Measurements from ENCODE around the gene GSS.
A peak's percentile ranks its signal among the peaks of the same experiment; 100 is the strongest.
"Not testable (repeated sequence)": the region's sequence is repeated elsewhere in the genome, so short reads cannot be mapped to it uniquely, and the experiment has no call there.

GSS gene

DNA sequence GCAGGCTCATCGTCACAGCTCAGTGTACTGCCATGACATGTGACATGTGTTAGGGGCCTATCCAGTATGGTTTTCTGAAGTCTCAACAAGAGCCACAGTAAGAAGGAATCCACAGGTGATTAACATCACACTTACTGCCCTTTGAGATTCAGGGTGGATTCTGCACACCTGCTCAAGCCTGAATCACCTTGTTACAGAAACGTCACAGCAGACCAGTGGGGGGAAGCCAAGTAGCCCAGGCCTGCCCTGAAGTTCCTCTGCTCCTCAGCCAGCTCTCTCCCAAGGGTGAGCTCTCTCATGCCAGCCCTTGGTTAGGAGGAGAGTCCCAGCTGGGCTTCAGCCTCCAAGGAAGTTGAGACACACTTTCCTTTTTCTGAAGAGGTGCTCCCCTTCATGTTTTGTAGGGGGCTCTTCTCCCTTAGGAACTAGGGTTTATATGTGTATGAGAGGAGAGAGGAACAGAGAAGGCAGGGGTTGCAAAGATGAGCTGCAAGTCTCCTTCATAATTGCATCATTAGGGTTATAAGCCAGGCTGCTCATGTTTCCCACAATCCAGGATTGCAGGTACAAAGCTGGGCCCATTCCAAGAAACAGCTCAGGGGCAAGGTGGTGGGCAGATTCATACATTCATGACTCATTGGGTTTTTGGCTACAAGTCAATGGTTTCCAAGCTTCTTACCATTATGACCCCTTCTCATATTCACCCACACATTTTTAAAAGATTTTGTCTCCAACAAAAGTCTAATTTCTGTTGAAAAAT, 11.6 kb downstream of the GSS start:
- DNase-seq, result no peak

DNA sequence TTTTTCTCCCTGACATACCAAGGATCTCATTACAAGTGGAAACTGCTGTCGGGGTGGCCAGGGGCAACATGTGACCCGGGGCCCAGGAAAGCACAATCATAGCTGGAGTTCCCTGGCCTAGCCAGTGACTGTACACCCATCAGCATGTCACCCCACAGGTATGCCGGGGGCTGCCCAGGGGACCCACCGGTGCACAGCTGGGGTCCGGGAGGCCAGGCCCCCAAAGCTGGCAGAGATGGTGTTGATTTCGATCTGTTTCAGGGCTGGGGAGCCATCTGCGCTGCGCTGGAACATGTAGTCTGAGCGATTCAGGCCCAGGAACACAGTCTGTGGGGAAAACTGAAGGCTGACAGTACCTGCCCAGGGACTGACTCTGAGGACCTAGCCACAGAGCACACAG, 13.3 kb downstream of the GSS start:
- no peak for DNase-seq

DNA sequence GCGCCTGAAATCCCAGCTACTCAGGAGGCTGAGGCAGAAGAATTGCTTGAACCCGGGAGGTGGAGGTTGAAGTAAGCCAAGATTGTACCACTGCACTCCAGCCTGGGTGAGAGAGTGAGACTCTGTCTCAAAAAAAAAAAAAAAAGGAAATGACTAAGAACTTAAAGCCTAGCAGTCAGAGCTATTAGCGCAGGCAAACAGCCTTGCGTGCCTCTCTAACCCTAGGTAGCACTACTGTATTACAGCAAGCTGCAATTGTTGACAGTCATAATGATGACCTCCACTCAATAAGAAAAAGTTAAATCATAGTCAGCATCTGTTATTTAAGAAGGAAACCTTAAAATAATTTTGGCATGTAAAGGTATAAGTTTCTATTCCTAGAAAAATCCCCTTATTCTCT, 14.4 kb downstream of the GSS start:
- no peak for DNase-seq

DNA sequence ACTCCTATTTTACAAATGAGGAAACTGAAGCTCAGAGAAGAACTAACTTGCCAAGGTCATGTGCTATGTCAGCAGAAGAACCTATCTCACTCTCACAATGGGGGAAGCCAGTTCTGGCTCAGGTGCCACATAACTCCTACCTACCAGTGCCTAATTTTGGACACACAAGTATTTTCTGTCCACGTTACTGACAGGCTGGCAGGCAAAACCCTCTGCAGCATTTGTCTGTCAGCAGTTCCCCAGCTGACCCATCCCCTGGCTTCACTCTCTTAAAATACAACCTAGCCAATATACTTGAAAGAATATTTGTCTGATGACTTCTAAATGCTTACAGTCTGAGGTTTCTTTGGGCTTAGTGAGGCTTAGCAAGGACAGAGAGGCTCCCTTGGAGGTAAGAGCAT, 15.5 kb downstream of the GSS start:
- DNase-seq, result no peak

DNA sequence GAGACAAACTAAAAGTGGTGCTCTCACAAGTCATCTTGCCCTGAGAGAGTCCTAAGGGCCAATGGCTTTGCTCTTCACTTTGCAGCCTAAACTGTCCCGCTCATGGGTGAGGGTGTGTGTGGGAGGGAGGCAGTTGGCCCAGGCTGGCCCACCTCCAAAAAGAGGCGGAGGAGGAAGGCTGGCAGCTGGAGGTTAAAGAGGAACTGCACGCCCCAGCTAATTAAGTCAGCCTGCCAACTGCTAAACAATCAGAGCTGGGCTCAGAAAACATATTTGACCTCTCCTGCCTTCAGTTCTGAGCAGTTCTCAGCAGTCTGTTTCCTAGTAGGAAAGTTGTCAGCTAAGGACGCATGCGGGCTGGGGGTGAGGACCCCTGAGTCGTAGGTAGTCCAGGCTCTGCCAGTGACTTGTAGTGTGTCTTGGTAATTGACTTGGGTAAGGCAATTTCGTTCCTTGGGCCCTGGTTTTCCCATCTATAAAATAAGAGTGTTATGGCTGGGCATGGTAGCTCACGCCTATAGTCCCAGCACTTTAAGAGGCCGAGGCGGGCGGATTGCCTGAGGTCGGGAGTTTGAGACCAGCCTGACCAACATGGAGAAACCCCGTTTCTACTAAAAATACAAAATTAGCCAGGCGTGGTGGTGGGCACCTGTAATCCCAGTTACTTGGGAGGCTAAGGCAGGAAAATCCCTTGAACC, 17.0 kb downstream of the GSS start:
- DNase-seq, result peak; percentile 86

DNA sequence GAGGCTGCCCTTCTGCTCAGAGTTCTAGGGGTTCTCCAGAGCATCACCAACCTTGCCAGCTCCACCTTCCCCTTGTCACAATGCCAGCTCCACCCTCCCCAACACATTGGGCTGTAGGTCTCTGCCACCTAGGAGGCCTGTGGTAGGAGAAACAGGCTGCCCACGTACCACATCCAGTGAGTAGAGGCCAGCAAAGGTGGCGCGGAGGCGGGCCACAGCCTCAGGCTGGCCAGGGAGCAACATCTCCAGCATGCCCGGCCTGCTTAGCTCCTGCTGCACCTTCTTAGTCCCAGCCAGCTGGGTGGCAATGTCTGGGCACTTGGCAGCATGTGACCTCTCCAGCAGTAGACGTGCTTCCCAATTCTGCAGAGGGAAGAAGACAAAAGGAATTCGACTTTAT, 23.8 kb downstream of the GSS start:
- no peak for DNase-seq

DNA sequence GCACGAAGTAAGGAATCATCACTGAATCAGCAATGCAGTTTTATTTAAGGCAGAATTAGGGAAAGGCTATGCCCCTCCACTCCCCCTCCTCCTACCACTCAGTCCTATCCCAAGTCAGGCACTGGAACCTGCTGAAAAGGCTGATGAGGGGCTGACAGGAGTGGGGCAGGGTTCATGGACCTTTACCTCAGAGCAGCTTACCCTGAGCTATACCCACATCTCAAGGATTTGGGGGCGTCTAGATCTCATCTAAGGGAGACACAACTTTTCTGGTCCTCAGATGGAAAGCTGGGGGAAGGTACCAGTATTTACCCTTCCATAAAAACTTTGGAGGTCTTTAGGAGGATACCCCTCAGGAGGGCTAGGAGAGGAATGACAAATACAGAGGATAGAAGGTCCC, 27.2 kb downstream of the GSS start:
- DNase-seq, result no peak

DNA sequence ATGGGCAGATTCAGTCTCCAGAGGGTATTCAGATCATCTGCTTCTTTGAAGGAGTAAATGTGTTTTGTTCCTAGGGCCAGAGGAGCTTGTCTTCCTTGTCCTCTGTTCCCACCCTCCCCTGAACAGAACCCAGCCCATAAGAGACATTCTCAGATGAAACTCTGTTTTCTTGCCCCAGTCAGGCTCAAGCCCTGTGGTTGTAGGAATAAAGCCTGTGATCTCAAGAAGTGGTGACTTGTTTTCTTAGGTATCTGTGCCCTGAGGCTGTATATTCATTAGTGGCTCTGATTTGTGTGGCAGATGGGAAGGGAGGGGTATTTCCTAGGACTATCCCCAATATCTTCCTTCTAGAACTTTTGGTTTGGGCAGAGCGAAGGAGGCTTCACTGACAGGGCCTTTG, 27.9 kb downstream of the GSS start:
- no peak for DNase-seq

DNA sequence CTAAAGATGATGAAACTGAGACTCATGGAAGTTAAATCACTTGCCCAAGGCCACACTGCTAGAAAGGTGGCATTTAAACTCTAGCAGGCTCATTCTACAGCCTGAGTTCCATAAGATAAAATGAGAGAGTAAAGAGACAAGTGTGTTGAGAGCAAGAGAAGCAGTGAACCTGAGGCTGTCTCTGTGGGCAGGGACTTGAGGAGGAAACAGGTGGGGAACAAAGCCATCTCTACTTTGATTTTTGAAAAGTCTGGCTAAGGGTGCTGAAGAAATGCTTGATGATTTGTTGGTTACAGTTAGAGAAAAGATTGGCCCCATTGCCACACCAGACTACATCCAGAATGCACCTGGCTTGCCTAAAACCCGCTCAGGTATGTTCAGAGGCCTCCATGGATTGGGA, 29.0 kb downstream of the GSS start:
- DNase-seq, result no peak

DNA sequence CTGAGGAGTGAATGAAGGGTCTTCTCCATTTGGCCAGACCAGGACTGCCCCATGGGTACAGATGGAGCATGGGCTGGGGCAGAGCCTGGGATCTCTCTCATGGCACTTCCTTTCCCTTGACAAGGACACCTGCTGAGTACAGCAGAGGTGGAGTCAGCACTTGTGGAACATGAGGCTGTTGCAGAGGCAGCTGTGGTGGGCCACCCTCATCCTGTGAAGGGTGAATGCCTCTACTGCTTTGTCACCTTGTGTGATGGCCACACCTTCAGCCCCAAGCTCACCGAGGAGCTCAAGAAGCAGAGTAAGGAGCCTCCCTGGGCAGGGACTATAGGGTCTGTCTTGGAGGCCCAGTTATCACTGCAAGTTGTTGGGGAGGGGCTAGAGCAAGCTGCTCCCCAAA, 29.6 kb downstream of the GSS start:
- DNase-seq, result no peak

DNA sequence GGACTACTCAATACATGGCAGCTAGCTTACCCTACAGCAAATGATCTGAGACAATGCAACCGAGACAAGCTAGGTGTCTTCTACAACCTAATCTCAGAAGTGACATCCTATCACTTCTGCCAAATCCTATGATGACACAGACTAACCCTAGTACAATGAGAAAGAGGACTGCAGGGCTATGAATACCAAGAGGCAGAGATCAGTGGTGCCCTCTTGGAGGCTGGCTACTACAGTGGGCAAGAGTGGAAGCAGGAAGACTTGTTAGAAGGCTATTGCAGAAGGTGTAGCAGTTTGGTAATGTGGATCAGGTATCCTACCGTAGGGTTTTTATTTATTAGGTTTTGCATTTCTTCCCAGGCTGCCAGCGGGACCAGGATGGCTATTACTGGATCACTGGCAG, 30.3 kb downstream of the GSS start:
- no peak for DNase-seq

DNA sequence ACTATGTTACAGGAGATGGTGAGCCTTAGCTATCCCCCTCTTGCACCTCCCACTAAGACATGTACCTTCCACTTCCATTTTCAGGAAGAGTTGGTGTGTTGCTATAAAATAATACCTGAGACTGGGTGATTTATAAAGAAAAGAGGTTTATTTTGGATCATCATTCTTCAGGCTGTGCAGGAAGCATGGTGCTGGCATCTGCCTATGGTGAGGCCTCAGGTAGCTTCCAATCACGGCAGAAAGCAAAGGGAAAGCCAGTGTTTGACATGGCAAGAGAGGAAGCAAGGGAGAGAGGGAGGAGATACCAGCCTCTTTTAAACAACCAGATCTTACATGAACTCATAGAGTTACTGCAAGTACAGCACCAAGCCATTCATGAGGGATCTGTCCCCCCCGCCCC, 32.2 kb downstream of the GSS start:
- no peak for DNase-seq

DNA sequence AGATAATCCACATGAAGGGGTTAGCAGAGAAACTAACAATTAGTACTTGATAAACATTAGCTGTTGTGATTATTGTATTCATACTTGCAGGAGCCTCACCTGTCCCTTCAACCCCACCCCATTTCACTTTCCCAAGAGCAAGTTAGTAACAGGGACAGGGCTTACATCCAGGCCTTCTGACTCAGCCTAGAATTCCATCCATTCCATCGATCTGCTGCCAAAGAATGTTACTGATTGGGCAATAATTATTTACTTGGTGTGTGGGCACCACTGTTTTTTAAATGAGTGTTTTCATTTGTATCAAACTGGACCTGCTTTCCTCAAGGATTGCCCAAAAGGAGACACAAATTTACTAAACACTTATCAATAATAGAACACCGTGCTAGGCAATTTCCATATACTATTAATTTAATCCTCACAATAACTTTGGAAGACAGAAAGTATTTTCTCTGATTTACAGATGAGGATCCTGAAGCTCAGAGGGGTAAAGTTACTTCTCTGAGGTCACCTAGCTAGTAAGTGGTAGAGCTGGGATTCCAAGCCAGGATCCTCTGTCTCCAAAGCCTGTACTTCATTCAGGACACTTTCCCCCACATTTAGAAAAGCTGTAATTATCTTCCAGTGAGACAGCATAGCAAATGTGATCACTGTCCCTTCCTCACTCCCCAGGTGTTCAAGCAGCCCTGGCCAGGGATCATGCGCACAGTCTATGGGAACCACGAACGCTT, 32.8 kb downstream of the GSS start:
- no peak for DNase-seq

DNA sequence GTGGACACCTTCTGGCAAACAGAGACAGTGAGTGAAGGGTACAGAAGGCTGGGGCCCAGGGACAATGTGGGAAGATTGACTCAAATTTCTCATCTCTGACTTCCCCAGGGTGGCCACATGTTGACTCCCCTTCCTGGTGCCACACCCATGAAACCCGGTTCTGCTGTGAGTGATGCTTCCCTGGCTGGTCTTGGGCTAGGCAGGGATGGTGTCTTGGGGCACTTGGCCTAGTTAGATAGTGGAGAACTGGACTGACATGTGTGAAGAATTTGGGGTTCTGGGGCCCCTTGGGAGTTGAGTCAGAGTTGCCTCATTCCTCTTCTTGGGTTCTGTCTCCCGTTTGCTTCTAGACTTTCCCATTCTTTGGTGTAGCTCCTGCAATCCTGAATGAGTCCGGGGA, 34.2 kb downstream of the GSS start:
- DNase-seq, result no peak

DNA sequence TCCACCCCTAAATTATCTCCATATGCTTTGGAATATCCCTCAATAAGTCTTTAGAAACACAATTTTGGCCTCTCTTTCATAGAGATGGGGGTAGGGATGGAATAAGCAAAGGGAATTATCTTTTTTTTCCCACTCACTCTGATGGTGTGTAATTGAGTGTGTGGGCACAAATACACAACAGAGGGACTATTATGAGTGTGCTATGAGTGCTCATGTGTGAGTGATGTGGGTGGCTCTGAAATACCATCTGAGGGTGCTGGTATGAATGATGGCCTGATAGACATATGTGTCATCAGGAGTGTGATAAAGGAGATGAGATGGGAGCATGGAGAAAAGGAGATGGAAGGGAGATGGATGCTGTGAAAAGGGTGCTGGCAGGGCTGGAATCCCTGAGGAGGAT, 35.6 kb downstream of the GSS start:
- no peak for DNase-seq

DNA sequence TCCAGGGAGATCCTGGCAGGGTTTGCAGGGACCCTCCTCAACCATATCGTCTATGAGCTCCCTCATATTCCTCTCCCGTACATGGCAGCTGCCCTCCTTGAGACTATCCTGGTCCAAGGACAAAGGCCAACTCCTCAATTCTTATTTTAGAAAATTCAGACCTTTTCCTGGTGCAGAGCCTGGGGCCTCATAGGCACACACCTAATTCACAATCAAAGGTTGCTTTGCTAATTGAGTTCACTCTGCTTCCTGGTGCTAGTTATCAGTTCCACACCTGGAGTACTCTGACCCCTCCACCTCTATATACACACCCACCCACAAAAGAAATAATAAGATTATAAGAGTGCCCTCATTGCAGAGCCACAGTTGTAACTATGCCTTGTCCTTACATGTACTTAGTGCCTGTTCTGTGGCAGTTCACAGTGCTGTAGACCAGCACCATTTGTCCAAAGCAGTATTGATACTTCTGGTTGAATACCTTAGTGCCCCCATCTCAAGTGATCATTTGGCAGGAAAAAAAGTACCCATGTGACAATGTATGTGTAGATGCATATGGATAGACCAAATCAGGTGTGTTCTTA, 38.7 kb downstream of the GSS start:
- DNase-seq, result no peak

DNA sequence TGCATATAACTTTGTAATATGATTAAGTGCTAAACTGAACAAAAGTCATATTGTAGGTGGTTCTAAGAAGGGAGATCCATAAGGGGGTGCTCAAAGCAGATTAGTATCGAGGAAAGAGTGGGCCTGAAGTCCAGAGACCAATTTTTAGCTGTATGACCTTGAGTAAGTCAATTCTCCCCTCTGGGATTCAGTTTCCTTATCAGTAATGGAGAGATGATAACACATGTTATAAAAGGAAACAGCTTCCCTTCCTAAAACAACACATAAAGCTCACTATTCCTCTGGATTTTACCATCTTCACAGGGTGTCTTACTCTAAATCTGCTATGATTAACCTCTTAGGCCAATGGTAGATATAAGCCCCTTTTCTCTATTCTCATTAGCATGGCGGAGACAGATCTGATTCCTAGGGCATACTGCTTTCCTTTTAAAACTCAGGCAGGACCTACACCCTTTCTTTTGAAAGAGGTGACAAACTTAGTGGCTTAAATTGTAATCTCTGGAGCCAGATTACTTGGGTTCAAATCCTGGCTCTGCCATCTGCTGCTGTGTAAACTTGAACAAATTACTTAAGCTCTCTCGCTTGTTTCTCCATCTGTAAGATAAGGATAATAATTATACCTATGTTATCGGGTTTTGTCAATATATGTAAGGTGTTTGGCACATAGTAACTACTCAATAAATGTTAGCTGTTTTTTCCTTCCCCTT, 39.7 kb downstream of the GSS start:
- peak; percentile 17 for DNase-seq

DNA sequence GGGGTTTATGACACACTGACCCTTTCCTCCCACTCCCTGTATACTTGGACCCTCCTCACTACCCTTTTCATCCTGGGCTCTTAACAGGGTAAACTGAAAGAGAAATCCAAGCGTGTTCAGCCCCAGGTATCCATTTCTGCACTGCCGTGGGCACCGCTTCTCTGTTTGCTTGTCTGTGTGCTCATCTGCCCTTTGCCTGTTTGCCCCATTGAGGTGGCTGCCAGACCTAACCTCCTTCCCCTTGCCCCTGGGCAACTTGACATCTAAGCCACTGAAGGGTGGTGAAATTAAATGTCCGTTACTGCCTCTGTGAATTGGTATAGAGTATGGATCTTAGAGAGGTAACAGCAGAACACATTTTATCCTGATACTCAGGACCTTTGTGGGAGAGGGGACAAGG, 40.5 kb downstream of the GSS start:
- DNase-seq, result no peak

DNA sequence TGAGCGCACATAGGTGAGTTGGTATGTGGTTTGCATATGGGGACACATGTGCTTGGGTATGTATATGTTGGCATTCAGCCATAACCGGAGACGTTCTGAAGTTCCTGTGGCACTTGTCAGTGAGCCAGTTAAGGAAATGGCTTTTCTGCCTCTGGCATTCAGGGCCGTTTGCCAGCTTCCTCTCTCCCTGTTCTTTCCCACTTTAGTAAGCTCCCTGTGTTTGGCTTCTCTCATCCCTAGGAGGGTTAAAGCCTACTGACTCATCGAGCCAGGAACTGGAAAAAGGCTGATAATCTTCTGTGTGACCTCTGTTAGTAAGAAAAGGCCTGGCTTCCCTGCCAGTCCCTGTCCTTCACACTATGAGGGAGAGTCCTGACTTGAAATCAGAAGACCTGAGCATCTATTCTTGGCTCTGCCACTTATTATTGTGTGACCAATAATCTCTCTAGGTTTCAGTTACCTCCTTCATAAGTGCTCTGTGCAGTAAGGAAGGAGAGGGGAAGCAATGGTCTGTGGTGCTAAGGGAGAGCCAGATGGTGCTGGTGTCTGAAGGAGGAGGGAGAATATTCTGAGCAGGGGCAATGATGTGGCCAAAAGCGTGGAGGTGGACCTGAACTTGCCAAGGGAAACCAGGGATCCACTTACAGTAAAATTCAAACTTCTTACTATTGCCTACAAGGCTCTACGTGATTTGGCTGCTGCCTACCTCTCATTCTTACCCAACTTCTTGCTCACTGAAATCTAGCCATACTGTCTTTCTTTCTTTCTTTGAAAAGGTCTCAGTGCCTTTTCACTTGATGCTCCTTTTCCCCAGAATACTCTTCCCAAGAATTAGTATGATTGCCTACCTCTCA, 47.8 kb downstream of the GSS start:
- DNase-seq, result peak; percentile 21

DNA sequence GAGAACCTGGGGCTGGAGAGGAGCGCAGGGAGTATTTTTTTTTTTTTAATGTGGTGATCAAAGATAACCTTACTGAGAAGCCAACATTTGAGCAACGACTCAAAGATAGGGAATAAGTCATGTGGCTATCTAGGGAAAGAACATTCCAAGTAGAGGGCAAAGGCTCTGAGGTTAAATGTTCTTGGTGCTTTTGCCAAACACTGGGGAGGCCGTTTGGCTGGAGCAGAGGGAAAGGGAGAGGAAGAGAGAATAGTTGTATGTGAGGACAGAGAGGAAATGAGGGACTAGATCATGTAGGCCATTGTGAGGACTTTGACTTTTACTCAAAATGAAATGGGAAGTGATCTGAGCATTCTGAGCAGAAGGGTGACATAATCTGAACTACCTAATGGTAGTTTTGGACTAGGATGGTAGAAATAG, 51.4 kb downstream of the GSS start:
- peak; percentile 66 for DNase-seq

DNA sequence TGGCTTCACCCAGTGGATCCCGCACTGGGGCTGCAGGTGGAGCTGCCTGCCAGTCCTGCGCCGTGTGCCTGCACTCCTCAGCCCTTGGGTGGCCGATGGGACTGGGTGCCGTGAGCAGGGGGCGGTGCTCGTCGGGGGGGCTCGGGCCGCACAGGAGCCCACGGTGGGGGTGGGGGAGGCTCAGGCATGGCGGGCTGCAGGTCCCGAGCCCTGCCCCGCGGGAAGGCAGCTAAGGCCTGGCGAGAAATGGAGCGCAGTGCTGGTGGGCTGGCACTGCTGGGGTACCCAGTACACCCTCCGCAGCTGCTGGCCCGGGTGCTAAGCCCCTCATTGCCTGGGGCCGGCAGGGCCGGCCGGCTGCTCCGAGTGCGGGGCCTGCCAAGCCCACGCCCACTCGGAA, 56.9 kb downstream of the GSS start:
- DNase-seq, result not testable (repeated sequence)

DNA sequence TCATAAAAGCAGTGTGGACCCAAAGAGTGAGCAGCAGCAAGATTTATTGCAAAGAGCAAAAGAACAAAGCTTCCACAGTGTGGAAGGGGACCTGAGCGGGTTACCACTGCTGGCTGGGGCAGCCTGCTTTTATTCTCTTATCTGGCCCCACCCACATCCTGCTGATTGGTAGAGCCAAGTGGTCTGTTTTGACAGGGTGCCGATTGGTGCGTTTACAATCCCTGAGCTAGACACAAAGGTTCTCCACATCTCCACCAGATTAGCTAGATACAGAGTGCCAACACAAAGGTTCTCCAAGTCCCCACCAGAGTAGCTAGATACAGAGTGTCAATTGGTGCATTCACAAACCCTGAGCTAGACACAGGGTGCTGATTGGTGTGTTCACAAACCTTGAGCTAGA, 57.5 kb downstream of the GSS start:
- not testable (repeated sequence) for DNase-seq

Measured in OCI-M1 (cell line).